Left colon (tissue), 2 donors: Measurements from ENCODE around the gene GMPR. TPM values are rescaled to one million over a fixed set of nuclear protein-coding genes. Genes with fewer than 3 reads are reported as not detected.

Source experiments
- ATAC-seq: fragments of 200-7000 bp; cut with Tn5 transposase; one replicate; pipeline ENCODE4 v1.9.1; 2020; ENCODE audit warnings: mild to moderate bottlenecking, moderate library complexity
- DNase-seq, 2 donors: peaks; one replicate each; pipeline ENCODE4 v3.0.0-alpha.2; 2020
- intact Hi-C, 2 donors: fragments of 100-400 bp; cut with DNase I in 1 of 2; cut with micrococcal nuclease in 1 of 2; formaldehyde crosslinking; loops; one replicate each; pipeline versions ENCODE4 v1.11.2 to v1.14.0; 2022; cut with DNase I, micrococcal nuclease
- total RNA-seq, 2 donors: library from RNA; stranded (reverse); fragmentation: NEBNext Ultra II Directional; extraction: Animal tissue kit (Norgen Biotek cat#: 25700); gene quantifications; one replicate each; pipeline ENCODE4 v1.2.1, GENCODE V29; 2021
- donor health status: DM: no; HTN: no; CAD: no.
- donor health status: DM: yes; HTN: yes; CAD: no.

The GMPR gene
- total RNA-seq, 2 donors from 2014 or later, result 2.3 to 5.6 TPM

DNA sequence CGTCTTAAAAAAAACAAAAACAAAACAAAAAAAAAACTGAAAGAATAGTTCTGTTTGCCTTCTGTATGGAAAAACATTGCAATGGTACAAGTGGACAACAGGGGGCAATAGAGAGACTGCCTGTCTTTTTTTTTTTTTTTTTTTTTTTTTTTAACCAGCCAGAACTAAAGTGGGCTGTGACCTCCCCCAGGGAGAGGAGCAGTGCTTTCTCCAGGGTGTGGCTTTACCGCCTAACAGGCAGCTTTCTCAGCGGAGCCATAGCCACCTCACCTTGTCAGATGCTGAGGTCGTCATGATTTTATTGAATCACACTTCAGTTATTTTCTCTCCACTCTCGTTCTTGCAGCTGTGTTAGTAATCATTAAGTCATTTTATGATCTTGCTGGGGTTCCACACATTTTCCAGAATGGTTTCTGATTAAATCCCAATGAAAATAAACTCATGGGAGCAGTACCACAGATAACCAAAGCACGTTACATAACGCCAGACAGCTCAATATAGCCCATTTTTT lies 78.4 kb downstream of the GMPR start:
- DNase-seq (no peak), ATAC-seq (peak; percentile 34)
- intact Hi-C loops, result no loop called here

DNA sequence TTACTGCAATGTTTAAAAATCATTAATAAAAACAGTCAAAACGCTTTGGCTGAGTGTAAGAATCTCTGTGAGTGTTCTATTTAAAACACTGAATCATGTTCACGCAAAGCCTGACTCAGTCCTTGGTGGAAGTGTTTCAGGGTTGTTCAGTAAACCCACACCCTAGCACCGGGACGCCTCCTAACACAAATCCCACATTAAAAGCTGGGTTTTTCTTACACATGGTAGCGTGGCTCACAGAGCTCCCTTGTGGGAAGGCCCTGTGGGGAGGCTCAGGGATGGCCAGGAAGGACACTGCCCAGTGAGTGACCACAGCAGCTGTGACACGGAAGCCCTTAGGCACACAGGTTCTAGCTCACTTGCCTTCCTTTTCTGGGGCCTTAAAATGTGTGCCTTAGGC lies 80.2 kb downstream of the GMPR start:
- intact Hi-C loops, result no loop called here
- DNase-seq, result no peak
- no peak for ATAC-seq

DNA sequence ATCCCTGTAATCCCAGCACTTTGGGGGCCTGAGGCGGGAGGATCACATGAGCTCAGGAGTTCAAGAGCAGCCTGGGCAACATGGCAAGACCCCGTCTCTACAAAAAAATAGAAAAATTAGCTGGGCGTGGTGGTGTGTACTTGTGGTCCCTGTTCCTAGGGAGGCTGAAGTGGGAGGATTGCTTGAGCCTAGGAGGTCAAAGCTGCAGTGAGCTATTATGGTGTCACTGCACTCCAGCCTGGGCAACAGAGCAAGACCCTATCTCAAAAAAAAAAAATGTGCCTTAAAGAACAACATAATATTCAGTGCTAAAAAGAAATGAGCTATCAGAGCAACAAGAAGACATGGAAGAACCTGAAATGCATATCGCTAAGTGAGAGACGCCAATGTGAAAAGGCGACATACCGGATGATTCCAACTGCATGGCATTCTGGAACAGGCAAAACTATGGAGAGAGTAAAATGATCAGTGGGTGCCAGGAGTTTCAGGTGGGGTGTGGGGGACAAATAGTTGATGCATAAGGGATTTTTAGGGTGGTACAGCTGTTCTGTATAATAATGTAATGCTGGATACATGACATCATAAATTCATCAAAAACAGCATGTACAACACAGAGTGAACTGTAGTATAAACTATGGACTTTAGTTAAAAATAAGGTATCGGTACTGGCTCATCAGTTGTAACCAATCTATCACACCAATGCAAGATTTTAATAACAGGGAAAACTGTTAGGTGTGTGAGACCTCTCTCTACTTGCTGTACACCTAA lies 80.8 kb downstream of the GMPR start:
- intact Hi-C loops, result no loop called here
- ATAC-seq, result no peak

DNA sequence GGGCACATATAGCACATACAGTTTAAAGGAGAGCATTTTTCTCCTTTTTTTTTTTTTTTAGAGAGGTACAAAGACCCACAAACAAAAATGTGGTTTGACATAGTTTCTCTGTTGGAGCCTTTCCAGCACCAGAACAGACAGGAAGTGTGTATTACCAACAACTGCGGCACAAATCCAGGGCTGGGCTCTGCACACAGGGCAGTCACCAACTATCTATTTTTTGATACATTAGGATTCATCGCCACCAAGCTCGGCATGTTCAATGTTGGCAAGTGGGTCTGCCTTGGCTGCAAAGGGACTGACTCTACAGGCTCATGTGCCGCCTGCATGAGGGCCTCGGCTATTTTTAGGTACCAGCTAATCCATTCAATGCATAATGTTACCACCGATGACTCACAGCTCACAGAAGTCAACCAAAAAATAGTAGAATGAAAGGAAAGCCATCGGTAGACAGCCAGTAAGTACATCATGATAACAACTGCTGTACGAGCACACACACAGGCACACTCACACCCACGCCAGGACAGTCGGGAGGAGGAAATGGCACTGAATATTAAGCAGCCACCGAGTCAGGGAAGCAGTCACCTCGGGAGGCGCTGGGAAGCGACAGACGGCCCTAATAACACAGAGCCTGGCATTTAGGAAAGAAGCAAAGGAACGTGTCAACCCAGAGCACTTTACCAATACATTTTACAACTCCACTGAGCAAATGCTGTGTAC lies 81.6 kb downstream of the GMPR start:
- ATAC-seq (peak; percentile 34), DNase-seq (peak in 1 of 2 donors; percentile 37)
- intact Hi-C loops, result no loop called here

More for the DNA sequence above, 80.8 kb downstream of the GMPR start:
- DNase-seq, result no peak

DNA sequence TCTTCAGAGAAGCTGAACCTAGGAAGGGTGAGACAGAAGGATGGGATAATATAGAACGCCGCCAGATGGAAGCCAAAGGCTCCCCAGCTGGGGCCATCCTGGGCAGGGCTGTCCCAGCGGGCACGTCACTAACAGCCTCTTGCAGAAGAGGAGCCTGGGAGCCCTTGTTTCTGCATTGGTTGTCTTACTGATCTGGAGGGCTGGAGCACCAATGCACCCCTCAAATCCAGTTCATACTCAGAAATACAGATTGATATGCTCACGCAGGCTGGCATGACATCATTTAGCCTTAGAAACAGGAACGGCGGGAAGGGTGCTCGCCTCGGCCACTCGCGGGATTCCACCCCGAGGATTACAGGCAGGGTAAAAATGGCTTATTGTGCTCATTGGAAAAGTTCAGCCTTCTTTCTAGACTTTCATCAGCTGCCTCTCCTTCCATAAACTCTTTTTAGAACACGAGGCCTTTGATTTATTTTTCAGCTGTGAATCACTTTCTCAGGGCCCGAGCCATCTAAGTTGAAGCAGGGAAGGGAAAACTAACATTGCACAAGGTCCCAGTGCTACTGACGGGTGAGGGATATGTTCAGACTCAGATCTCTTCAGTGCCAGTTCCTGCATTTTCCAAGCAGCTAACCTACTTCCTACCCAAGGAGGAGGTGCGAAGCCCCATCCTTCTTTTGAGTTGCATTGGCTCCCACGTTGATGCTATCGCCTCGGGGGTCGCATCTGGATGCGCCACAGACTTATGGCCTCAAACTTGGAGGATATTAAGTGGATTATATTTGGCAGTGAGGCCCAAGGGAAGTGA lies 82.3 kb downstream of the GMPR start:
- no peak for DNase-seq
- intact Hi-C loops, result no loop called here
- ATAC-seq, result no peak

DNA sequence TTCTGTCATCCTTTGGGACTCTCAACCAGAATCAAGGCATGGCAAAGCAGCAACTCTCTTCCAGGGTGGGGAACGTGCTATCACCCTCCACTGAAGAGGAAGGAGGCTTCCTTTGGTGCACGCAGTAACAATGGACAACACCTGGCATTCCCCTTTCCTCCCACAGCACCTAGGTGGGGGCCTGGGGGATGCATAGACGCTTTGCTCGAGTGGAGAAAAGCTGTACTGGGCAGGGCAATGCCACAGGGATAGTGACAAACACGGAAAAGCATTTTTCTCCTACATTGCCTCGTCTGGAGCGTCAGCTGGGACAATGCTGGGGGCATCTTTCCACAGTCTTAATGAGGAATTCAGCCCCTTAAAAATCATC lies 82.9 kb downstream of the GMPR start:
- intact Hi-C loops, result no loop called here
- no peak for ATAC-seq
- DNase-seq, result no peak

DNA sequence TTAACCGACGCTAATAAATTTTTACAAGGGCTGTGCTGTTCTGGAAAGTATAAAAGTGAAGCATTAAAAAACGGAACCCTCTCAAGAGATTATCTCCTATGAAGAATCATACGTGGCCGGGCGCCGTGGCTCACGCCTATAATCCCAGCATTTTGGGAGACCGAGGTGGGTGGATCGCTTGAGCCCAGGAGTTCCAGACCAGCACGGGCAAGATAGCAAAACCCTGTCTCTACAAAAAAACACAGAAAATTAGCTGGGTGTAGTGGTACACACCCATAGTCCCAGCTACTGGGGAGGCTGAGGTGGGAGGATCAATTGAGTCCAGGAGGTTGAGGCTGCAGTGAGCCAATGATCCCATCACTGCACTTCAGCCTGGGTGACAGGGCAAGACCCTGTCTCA lies 83.4 kb downstream of the GMPR start:
- ATAC-seq (no peak), DNase-seq (no peak)
- intact Hi-C loops, result no loop called here

DNA sequence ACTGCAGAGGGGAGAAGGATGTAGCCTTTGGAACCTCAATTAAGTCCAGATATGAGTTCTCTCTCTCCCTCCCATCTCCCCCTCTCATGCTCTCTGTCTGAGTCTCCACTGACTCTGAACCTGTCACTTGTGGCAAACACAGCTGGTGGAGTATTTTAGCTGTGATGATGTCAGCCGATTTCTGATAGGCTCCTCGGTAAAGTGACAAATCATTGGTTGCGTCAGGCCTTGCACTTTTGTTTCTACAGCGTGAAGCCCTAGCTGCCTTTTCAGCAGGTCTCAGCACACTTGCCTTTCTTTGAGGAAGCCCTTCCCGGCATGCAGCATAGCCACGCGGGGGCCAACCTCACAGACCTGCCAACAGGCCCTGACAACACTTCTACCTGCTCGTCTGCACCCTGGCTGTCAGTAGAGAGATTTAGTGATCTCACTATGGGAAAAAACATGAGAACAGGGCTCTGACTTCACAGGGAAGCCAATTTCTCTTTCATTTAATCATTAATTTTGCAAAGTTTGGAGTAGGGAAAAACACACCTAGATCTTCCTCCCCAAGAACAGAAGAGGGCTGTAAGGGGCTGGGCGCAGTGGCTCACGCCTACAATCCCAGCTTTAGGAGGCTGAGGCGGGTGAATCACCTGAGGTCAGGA lies 84.4 kb downstream of the GMPR start:
- intact Hi-C loops, result no loop called here
- ATAC-seq, result peak; percentile 51
- DNase-seq, result peak; percentile 56 to 60

DNA sequence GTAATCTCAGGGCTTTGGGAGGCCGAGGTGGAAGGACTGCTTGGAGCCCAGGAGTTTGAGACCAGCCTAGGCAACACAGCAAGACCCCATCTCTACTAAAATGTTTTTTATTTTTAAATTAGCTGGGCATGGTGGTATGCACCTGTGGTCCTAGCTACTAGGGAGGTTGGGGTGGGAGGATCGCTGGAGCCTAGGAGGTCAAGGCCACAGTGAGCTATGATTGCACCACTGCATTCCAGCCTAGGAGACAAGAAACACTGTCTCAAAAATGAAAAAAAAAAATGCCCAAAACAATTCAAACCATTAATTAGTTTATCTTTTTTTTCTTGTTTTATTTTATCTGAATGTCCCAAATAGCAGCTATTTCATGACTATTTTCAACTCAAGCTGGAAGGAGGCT lies 85.8 kb downstream of the GMPR start:
- intact Hi-C loops, result no loop called here
- ATAC-seq, result no peak

DNA sequence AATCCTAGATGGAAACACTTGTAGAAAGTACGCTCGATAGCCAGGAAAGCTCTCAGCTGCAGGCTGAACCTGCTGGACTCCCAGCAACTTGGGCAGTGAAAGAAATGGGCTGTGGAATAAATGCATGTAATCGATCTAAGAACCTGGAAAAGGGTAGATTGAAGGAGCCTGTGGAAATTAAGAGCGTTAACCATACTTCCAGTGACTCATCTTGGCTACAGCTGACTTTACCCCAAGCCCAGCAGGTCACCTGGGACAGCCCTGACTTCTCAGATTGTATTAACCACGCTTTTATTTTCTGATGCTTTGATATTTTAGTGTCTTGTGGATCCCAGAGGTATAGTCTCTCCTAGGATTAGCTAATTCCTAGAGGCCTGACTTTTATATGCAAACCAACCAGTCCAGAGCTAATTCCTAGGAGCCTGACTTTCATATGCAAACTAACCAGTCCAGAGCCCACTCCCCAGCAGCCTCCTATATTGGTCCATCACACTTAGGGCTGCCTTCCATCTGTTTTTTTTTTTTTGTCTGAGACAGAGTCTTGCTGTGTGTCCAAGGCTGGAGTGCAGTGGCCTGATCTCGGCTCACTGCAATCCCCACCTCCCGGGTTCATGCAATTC lies 86.3 kb downstream of the GMPR start:
- DNase-seq (no peak), ATAC-seq (no peak)
- intact Hi-C loops, result no loop called here

More for the DNA sequence above, 85.8 kb downstream of the GMPR start:
- no peak for DNase-seq

DNA sequence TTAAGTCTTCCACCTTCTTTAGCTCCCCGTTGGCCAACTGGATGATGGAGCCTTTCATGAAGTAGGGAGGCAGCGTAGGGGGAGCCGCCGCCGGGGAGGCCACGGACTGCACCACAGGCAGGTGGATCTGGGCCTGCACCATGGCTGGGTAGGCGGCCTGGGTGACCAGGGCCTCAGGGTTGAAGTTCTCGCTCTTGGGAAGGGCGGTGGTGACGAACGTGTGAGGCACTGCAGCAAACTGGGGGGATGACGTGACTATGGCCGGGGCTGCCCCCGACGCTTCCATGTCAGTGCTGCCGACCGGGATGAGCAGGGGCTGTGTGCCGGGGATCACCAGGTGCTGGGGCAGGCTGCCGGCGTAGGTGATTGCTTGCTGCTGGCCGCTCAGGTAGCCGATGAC lies 88.1 kb downstream of the GMPR start:
- ATAC-seq (no peak), DNase-seq (no peak)
- intact Hi-C loops, result no loop called here

DNA sequence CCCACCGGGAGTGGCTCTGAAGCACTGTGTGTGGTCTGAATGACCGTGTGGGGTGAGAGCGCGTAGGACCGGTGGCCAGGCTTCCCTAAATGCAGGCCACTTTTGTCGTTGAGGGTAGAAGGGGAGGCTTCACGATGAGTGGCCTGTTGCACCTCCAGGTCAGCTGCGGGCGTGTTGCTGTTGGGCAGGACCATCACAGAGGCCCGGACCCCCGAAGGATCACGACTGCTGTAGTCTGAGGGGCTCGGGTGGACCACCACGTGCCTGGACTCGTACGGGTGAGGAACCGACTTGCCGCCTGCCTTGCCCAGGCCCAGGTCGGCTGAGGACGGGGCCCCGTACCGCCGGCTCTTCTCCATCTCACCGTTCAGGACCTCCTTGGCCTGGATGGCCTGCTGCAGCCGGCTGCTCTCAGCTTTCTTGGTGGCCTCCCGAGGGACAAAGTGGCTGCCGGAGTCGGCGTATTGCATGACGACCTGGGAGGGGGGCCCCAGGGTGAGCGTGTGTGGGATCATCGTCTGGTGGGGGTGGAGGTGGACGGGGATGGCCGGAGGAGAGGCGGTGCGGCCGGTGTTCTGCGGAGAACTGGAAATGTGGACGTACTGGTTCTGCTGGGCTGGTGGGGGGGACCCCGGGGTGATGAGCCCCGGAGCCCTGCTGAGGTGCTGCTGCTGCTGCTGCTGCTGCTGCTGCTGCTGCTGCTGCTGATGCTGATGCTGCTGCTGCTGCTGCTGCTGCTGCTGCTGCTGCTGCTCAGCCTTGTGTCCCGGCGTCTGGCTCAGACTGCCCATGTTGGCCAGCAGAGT lies 88.8 kb downstream of the GMPR start:
- intact Hi-C loops, result no loop called here
- ATAC-seq, result no peak

DNA sequence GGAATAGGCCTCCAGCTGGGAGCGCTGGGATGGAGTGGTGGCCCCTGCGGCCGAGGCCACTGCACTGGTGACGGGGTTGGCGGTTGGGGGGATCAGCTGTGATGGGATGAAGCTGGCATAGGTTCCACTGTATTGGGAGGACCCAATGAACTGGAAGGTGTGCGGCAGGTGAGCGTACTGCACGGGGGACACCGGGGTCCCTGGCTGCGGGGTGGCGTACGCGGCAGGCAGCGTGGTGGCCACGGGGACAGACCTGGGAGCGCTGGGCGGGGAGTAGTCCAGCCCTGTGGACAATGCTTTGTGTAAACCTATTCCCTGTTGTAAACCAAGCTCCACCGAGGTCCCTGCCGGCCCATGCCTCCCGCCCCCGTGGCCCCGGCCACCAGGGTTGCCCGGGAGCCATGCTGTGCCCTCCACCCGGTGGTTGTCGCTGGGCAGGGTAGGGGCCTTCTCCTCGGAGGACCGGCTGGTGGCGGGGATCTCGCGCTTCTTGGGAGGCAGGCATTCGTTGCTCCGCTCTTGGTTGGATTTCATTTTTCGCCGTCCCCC lies 89.5 kb downstream of the GMPR start:
- ATAC-seq (no peak), DNase-seq (no peak)
- intact Hi-C loops, result no loop called here

More for the DNA sequence above, 88.8 kb downstream of the GMPR start:
- no peak for DNase-seq

DNA sequence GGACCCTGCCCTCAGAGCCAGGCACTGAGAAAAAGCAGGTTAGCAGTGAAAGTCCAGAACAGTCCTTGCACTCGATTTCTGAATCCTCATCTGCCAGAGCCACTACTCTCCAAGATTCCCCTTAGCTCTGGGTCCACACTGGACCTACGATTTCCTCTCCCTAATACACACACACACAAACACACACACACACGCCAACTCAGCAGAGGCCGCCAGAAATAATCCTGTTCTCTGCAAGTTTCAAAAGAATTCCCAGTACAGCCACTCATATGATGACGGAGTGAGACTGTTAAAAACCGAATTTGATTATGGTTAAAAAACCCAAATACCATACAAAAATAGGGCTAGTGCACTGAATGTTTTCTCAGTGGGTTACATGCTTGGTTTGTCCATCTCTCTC lies 90.8 kb downstream of the GMPR start:
- DNase-seq, result no peak
- ATAC-seq, result no peak
- intact Hi-C loops, result no loop called here

DNA sequence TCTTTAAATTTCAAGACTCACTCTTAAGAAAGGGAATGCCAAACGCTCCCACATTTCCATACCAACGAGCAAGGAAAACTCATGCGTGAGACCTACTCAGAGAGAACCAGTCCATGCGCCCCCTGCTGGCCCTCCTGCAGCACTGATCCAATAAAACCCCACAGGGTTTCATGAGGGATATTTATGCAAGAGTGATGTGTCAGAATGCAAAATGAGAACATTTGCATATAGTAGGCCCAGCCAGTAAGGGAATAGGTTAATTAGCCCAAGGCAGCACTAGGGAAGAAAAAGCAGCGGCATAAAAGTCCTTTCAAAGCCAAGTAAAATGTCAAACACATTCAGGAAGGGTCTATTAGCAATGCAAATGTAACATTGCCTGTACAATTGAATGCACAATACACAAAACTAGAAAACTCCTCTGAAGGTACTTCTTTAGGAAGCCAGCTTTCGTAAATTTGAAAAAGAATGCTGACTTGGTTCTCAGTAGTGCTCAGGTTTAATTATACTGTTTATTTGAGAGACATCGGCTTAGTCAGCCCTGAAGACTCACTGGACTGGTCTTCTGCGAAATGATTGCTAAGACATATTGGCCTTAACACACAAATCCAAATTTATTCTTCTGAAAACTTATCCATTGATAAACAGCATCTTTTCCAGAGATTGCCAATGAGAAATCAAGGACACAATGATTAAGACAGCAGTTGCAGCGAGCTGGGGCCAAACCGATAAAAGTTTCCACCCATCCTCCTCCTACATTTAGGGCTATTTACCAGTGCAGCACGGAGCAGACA lies 93.2 kb downstream of the GMPR start:
- ATAC-seq (peak; percentile 83), DNase-seq (peak; percentile 55 to 71)
- intact Hi-C loops, result loop anchor here (5.0 to 10.0 kb wide), 3 partner anchors 73 to 633 kb away; no protein-coding TSS in a partner anchor

DNA sequence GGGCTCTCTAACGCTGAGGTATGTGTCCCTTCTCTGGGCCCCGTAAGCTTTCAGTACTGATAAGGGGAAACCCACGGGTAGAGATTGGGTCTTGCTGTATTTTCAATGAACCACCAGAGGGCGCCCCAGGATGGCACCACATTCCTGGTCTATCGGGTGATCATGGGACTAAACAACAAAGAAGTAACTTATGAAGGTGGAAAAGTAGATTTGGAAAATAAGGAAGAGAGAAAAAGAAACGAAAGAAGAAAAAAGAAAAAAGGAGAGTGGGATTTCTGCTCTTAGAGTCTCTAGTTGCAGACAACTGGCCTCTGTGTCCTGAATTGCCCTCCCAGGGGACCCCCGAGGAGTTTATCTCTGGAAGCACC lies 93.8 kb downstream of the GMPR start:
- DNase-seq (peak; percentile 63 to 77), ATAC-seq (peak; percentile 91)
- intact Hi-C loops, result loop anchor here (5.0 to 10.0 kb wide), 3 partner anchors 73 to 633 kb away; no protein-coding TSS in a partner anchor

DNA sequence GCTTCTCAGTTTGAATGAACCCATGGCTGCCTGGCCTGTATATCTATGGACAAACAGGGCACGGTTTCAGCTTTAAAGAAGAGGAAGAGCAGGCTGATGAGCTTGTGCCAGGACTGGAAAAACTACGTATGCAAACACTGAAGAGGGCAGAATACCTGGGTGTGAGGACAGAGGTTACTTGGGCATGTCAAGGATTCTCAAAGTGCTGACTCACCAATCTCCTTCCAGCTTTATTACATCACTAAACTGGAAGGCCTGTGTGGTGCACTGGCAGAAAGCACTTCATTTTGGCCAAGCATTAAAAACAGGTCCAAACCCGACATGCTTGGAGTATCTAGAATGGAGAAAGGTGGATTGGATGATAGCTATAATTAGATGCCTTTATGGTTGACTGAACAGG lies 95.2 kb downstream of the GMPR start:
- DNase-seq, result no peak
- intact Hi-C loops, result loop anchor here (5.0 to 10.0 kb wide), 3 partner anchors 71 to 631 kb away; no protein-coding TSS in a partner anchor
- ATAC-seq, result peak; percentile 53
